NCI-H526 (cell line): Measurements from ENCODE around the gene SYT8.

Experiments
- DNase-seq, 2 experiments: peaks; one replicate each; lab custom pipeline; 2025; lab: John Stamatoyannopoulos, UW

Gene SYT8

DNA sequence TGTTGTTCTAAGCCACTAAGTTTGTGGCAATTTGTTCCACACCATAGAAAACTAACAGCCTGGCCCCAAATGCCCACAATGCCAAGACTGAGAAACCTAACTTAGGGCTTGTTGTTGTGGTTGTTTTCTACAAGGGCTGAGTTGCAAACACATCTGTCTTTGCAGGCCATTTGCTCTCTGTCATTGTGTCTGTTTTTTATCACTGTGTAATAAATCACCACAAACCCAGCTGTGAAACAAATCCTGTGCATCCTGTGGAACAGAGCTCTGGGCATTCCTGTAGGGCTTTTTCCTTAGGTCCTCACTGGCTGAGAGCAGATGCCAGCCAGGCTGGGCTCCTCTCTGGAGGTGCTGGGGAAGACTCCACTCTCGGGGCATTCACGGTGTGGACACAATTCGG lies 15.7 kb upstream of the SYT8 start:
- no peak for DNase-seq

DNA sequence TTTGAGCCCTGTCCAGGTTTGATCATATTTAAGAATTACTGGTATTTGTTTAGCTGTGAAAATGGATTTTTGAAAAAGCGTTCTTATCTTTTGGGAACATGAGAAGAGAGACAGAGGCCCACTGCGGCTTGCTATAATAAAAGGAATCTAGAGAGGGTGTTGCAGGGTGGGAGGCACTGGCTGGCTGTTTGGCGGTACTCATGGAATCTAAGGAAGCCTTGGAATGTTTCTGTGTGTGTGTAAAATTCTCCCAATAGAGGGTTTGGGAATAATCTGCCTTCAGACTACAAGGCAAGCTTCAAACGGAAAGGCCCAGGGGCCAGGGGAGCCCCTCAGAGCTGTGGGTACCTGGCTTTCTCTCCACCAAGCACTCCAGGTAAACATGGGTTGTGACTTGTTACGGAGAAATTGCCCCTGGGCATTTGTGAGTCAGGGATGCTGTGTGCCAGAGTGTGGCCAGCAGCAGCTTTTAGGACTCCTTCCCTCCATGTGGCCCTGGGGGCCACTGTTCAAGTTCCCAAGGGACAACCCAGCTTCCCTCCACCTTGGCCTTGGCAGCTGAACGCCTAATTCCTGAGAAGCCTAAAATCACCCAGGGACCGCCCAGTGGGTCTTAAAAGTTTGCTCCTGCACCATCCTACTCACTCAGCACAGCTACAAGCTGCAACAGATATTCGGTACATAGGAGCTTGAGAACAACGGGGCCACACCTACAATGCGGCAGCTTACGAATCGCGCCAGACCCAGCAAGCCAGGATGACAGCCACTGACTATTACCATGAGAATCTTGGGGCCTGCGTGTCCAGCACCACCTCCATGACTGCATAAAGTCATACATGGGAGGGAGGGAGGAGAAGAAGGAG lies 14.1 kb upstream of the SYT8 start:
- no peak for DNase-seq

DNA sequence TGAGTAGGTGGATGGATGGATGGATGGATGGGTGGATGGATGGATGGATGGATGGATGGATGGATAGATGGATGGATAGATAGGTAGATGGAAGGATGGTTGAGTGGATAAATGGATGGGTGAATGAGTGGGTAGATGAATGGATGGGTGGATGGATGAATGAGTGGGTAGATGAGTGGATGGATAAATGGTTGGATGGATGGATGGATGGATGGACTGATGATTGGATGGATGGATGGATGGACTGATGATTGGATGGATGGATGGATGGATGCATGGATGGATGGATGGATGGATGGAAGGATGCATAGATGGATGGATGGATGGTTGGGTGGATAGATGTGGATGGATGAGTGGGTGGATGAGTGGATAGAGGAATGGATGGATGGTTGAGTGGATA lies 13.2 kb upstream of the SYT8 start:
- no peak for DNase-seq

DNA sequence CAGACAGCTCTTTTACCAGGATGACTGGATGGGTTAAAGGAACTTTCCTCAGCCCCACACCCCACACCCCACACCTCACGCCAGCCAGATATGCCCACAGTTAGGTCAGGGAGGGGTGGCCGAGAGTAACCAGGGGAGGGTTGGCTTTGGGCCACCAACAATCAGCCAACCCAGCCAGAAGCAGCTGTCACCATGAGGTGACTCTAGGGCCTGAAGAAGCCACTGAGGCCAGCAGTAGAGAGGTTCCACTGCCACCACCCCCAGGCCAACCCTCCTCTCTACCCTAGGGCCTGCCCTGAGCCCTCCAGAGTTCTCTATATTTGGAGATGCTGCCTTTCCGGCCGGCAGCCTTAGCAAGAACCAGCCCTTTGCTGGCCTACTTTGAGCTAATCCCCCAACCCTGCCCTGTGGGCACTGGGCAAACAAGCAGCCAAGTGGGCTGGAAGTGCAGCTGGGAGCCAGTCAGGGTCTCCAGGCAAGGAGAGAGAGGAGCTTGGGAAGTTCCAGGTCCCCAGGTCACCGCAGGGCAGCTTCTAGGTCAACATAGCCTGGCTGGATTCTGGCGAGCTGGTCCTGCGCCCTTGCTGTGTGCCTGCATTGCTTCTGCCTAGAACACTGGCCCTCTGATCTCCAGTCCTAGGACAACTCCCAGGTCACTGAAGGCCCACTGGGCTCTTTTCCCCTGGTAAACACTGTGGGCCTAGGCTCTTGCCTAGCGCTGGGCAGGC lies 12.0 kb upstream of the SYT8 start:
- DNase-seq = no peak

DNA sequence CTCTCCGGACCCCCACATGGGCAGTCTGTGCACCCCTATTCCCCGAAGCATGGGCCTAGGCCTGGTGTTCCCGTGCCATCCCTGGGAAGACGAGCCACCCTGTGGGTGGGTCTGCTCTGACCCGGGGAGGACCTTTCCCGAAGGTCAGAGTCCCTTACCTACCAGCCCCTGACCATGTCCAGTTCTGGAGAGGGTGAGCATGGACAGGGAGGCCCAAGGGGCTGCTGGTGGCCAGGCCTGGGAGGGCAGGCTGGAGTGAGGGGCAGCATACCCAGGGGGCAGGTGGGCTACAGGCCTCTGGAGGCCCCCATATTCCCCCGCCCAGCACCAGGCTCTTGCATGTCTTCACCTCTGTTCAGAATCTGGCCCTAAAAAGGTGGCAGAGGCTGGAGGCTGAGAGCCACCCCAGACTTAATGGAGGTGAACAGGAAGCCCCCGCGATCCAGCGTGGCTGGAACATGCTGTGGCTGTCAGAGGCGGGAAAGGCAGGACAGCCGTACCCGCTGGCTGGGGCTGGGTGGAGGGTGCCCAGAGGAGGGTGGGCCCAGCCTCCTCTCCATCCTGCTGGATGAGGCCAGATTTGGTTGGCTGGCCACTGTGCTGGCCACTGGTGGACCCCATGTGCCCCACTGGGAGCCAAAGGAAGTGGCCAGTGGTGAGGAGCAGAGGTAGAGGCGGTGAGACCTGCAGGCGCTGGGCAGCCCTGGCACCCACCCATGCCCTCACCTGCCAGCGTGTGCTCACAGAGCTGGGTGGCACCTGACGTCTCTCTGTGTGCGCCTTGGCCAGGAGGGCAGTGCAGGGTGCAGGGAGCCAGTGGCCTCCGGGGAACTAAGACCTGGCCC lies 11.2 kb upstream of the SYT8 start:
- DNase-seq = no peak

DNA sequence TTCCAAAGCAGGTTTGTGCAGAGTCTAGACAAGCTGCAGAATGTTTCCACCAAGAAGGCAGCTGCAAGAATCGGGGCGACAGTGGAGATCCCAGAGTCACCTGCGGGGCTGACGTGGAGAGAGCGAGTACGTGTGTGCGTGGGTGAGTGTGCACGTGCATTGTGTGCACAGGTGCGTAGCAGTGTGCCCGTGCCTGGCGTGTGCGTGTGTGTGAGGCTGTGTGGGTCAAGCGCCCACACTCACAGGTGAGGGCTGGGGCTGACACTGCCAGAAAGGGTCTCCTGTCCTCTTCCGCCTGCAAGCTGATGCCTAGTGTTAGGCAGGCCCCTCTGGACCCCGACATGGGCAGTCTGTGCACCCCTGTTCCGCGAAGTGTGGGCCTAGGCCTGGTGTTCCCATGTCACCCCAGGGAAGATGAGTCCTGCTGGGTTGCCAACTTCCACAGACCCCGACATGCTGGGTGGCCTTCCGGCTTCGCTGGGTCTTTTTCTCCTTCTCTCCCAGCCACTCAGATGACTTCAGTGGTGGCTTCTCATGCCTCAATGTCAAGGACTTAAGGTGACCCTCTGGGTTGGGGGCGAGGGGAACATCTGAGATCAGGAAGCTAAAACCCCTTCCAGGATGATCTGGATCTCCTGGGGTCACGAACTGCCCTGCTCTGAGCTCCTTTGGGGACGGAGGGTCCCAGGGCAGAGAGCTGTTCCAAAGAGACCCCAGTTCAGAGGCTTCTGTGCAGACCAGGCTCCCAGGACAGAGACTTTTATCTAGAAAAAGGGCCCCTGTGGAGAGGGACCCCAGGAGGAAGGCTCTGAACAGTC lies 10.4 kb upstream of the SYT8 start:
- DNase-seq = no peak

DNA sequence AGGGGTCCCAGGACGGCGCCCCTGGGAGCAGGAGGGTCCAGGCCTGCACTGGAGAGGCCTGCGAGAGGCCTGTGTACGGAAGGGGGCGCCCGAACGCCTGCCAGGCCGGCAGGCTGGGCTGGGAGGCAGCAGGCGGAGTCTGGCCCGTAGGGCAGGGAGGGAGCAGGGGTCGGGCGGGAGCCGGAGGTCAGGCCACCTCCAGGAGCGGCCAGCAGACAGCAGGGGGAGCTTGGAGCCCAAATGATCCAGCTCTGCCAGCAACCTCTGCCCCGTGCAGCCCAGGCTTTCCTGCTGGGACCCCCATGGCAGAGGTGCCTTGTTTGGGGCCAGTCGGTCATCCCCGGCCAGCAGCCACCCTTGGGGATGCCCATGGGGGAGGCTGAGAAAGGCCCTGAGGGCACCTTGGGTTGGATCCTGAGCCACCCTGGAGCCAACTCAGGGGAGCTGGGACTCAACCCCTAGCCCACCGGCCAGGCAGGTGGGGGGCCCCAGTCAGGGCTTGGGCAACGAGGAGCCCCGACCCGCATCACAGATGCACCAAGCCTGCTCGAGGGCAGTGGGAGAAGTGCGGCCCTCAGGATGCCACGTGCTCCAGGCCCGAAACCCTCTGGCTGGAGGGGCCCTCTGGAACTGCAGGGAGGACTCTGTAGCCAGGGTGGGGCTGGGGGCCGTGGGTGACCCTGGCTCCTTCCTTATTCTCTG lies 9.6 kb upstream of the SYT8 start:
- DNase-seq = peak in 1 of 2 experiments; percentile 57

DNA sequence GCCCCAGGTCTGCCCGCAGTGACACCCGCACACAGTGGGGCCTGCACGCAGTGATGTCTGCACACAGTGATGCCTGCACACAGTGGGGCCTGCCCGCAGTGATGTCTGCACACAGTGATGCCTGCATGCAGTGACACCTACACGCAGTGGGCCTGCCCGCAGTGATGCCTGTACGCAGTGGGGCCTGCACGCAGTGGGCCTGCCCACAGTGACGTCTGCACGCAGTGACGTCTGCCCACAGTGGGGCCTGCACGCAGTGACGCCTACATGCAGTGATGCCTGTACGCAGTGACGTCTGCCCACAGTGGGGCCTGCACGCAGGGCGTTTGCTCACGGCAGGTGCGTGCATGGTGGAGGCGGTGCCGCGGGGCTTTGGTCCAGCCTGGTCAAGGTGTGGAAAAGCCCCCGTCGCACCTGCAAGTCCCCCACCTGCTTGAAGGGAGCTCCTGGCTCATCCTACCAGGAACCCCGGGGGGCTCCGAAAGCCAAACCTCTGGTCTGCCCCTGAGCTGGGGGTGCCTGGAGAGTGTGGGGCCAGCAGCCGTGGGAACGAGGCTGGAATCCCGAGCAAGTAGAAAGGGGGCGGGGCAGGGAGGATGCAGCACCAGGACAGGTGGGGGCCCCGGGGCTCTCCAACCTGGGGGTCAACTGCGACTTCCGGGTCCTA lies 8.9 kb upstream of the SYT8 start:
- DNase-seq = no peak

DNA sequence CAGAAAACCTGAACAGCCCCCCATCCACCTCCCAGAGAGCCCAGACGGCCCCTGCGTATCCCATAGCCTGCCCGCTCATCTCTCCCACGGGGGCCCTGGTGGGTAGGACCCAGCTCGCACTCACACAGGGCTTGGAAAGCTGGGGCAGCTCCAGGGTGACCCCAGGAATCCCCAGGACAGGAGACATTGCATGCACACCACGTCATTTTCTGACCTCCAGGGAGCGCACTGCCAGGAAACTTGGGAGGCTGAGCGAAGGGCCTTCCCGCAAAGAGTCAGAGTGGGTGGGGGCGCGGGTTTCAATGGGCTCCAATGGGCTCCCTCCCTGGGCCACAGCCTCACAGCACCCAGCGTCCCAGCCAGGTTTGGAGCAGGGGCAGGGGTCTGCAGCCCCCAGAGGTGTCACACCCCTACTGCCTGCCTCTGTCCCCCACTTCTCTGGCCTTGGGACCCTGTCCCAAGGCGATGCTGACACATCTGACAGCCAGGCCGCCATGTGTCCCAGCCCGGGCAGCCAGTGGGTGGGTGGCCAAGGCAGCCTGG lies 8.2 kb upstream of the SYT8 start:
- peak in 1 of 2 experiments; percentile 58 for DNase-seq

DNA sequence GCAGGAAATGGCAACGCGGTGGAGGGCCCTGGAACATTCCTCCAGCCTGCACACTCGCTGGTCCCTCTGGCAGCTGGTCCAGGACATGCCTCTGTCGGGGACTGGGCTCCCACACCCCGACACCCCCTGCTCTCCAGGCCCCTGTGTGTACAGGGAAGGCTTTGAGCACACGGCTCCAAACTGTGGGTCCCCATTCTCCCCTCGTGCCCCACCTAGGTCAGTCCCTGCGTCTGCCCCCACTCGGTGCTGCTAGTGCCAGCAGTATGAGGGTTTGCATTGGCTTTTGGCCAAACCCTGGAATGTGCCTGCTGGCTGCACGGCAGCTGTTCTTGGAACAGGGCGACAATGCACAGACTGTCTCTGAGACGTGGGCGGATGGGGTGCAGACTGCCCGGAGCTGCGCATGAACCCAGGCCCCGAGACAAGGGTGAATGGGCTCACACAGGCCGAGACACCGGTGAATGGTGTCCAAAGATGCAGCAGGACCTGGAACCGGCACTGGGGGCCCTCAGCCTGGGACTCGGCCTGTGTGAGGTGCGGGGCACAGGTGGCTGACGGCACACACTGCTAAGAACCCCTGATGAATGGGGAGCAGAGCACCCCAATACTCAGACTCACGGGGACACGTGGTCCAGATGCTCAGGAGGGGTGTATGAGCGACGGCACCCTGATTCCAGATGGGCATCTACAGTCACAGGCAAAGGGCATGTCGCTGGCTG lies 7.5 kb upstream of the SYT8 start:
- DNase-seq = peak; percentile 50 to 88

DNA sequence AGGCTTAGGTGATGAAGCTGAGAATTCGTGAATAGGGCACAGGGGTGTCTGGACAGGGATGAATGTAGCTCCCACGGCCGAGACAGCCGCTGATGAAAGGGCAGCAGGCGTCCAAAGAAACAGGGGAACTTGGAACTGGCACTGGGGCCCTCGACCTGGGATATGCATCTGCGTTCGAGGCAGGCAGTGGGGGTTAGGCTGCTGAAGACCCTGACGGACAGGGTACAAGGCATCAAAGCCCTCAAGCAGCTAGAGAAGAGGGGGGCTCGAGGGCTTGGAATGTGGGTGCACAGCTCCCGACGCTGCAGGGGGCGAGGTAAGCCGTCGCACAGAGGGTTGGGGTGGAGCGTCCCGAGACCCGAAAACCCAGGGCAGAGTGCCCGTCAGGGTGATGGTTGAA lies 6.9 kb upstream of the SYT8 start:
- no peak for DNase-seq

DNA sequence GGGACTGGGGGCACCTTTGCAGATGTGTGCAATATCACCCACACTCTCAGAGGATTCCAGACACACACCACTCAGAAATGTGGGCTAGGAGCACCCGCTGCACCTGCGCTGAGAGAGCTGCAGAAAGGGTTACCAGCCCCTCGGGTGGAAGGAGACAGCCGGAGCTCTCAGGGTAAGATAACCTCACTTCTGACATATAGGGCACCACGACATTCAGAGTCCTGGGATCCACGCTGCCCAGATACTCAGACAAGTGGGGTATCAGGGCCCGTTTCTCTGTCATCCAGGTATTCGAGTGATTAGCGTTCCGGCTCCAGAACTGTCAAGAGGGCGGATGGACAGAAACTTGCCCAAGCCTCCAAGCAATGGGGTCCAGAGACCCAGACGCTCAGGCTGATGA lies 6.2 kb upstream of the SYT8 start:
- DNase-seq = no peak

DNA sequence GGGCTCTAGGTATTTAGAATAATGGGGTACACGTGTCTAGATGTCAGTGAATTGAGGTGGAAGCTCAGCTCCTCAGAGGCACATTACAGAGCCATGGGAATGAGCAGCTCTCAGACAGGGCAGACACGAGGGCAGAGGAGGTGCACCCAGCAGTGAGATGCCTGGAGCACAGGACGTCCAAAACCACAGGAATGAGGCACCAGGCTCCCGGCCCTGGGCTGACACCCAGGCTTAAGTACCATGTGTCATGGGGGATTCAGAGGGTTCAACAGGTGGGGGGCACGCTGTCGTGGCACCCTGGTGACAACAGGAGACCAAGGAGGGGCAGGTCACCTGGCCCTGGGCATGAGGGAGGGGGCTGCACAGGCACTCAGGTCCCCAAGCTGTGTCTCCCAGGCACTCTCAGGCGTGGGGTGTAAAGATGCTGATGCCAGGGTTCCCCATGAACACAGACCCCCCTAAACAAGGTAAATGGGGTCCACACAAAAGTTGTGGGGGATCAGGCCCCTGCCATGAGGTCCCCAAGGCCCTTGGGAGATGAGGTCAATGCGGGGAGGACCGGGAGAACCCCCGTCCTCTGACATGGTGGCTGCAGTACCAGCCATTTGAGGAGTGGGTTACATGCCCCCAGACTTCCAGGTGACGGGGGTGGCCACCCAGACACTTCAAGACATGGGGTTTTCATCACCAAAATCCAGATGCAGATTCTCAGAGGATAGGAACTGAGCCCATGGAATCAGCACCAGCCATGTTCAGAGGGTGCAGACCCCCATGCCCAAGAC lies 5.6 kb upstream of the SYT8 start:
- DNase-seq = no peak

DNA sequence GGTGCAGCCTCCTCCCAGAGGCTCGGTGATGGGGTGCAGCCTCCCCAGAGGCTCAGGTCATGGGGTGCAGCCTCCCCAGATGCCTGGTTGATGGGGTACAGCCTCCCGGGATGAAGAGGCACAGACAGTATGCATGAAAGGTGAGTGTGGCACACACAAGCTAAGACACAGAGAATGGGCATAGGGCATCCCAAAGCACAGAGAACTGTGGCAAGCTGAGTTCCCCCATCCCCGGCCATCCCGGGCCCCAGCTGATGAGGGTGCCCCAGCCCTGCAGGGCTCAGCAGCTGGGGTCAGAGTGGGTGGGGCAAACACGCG lies 4.8 kb upstream of the SYT8 start:
- DNase-seq = no peak

DNA sequence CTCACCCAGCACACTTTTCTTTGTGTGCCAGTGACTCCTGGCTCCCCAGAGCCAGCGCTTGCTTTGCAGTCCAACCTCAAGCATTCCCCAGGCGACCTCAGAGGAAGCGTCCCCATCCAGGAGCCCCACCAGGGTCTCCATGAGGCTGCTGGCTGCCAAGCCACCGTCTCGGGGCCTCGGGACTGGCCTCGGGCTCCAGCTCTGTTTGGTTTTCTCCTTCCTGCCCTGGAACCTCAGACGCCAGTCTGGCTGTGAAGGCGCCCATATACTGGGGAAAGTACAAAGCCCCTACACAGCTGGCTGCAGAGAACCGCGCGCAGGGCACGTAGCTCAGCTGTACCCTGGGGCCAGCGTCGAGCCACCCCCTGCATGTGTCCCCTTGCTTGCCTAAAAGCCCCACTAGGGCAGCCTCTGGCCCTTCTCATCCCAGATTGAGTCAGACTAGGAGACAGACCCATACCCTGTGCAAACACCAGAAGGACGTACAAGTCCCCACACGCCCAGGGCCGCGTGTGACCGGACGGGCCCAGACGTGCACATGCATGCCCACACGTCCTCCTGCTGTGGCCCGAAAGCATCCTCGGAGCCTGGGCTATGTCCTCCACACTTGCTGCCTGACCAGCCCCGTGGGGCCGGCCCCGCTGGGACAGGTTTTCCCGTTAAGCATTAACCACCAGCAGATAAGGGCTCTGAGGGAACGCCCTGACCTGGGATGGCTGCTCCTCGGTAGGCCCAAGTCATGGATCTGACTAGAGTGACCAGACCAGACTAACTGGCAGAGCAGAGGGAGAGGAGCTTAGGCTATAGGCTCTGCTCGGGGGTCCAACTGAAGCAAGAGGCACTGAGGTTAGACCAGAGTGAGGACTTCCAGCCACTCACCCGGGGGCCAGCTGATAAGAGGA lies 4.2 kb upstream of the SYT8 start:
- DNase-seq = peak; percentile 57 to 90

DNA sequence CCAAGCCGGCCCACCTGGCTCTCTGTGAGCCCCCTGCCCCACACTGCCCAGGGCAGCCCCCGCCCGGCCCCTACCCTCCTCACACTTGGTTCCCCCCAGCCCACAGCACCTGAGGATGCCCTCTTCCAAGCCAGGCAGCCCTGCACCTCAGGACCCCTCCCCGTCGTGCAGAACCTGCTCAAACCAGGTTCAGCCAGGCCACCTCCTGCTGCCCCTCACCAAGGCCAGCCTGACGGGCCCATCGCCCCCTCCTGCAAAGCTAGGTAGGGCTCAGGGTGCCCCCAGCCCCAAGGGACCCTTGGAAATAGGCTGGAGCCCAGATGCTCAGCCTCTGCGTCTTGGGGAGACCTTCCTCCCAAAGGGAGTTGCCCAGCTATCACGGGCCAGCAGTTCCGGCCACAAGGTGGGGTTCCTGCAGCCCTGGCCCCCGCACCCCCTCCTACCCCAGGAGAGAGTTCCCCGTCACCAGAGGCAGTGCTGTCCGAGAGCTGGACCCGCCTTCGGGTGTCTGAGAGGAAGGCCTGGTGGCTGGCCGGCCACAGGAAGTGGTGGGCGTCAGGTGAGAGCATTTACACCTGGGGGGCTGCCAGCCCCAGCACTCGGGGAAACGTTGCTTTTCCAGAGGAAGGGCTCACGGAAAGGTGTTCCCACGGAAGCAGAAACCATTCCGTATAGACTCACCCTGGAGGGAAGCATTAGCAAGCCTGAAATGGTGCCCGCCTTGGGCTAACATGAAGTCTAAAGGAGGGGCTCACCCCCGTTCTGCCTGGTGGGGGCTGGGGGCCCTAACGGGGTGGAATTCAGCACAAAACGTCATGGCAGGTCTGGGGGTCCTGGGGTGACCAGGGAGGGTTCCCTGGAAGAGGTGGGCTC lies 3.2 kb upstream of the SYT8 start:
- no peak for DNase-seq
